ENCODE data around the gene BRCA1. TPM values are rescaled to one million over a fixed set of nuclear protein-coding genes. Genes with fewer than 3 reads are reported as not detected.

BRCA1 gene
- total RNA-seq, 4 donors from 2014 or later, result 6.3 to 20.7 (median 9.8) TPM

GRCh38 chr17:43018008-43018853 lies 106.9 kb downstream of the BRCA1 start:
- no peak for TF ChIP-seq CTCF (IDR thresholded peaks at IDR 0.05)
- TF ChIP-seq POLR2A (IDR thresholded peaks at IDR 0.05), result no peak
- H3K27ac ChIP-seq, result peak overlapping the region in 3 of 4 donors; percentile 38 to 92 (median 90)
- no peak for DNase-seq
- H3K36me3 ChIP-seq, result peaks cover 7 to 52% (median 14%) of the 10 kb centered on the region in 3 donors
- no peaks in the 10 kb centered on the region for H3K27me3 ChIP-seq
- intact Hi-C loops (cut with DNase I), result no loop called here
- no peak overlapping the region for H3K4me3 ChIP-seq
- H3K4me1 ChIP-seq, result peaks cover 18 to 80% (median 50%) of the 10 kb centered on the region in 3 donors
- WGBS, 2 donors, result 53 to 63% methylated on average over 12 to 17 of the region's 19 CpGs
- H3K9me3 ChIP-seq, result no peaks in the 10 kb centered on the region

DNA sequence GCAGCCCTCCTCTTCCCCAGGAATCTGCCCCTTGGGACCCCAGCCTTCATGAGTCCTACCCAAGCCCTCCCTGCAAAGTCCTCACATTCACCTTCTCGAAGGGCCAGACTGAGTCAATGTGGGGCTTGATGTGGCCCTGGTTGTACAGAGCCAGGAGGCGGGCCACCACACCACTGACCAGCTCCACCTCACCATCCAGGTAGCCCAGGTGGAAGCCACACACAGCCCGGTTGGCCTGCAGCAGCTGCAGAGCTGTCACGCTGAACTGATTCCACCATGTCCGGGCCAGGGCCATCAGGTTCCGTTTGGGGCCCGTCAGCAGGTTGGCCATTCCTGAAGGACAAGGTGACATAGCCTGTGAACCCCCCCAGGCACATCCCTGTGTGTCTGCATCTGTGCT lies 108.9 kb downstream of the BRCA1 start:
- no peaks in the 10 kb centered on the region for H3K9me3 ChIP-seq
- TF ChIP-seq CTCF (IDR thresholded peaks at IDR 0.05) (no peak), POLR2A (IDR thresholded peaks at IDR 0.05) (no peak)
- no peaks in the 10 kb centered on the region for H3K27me3 ChIP-seq
- no peak overlapping the region for H3K4me3 ChIP-seq
- DNase-seq, result no peak
- peaks cover 7 to 67% (median 19%) of the 10 kb centered on the region in 3 donors for H3K36me3 ChIP-seq
- H3K4me1 ChIP-seq, result peaks cover 18 to 83% (median 45%) of the 10 kb centered on the region in 3 donors
- peak overlapping the region in 3 of 4 donors; percentile 41 to 86 (median 73) for H3K27ac ChIP-seq
- intact Hi-C loops (cut with DNase I), result no loop called here
- WGBS, 2 donors, result 93% methylated on average over 5 of the region's 7 CpGs; no CpG with 5 or more reads in 1 of the 2 donors

- TF ChIP-seq POLR2A (IDR thresholded peaks at IDR 0.05), result no peak
- no peak for TF ChIP-seq CTCF (IDR thresholded peaks at IDR 0.05)
- peaks cover 7 to 67% (median 19%) of the 10 kb centered on the region in 3 donors for H3K36me3 ChIP-seq
- no peaks in the 10 kb centered on the region for H3K27me3 ChIP-seq
- peaks cover 18 to 82% (median 46%) of the 10 kb centered on the region in 3 donors for H3K4me1 ChIP-seq
- H3K9me3 ChIP-seq, result no peaks in the 10 kb centered on the region
- intact Hi-C loops (cut with DNase I), result no loop called here
- DNase-seq, result no peak
- no peak overlapping the region for H3K4me3 ChIP-seq
- peak overlapping the region; percentile 26 to 86 (median 57) for H3K27ac ChIP-seq
- WGBS, 2 donors, result 65 to 67% methylated on average over 9 of the region's 9 CpGs
Observed at GRCh38 chr17:43015579-43015978, 109.6 kb downstream of the BRCA1 start.

DNA sequence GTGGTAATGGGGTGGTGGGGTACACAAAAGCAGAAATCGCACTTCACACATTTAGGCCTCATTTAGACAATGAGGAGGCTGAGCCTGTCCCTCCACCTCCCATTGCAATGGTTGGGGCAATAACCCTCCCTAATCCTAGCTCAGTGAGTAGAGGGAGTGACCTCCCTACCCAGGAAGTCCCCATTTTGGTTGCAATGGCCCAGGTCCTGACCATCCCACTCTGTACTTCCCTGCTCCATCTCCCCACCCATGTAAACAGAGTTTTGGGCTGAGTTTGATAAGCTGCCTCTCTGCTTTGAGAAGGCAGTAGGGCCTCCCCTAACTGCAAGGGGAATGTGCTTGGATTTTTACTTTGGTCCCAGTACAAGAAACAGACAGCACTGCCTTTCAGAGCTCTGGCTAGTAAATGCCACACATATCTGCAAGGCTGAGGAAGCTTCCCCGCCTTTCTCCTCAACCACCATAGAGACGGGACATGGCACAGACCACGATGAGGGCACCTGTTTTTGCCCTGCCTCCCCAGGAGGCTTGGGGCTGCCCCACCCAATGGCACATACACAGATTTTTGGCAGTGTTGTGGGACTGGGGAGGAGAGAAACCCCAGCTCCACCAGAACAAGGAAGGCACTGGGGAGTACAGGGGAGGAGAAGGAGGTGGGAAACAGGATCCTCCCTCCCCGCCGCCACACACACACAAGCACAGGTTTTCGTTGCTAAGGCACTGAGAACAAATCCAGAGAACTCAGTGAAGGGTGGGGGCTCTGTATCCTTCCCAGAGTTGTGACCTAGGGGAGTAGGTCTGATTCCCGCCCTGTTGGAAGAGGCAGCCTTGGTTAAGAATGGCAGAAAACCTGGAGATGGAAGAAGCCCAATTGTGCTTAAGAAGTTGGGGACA lies 110.3 kb downstream of the BRCA1 start:
- Histone ChIP-seq H3K27me3 (no peaks in the 10 kb centered on the region), H3K36me3 (peaks cover 7 to 67% (median 19%) of the 10 kb centered on the region in 3 donors), H3K9me3 (no peaks in the 10 kb centered on the region), H3K4me1 (peaks cover 12 to 82% (median 40%) of the 10 kb centered on the region in 3 donors), H3K4me3 (no peak overlapping the region), H3K27ac (peak overlapping the region; percentile 26 to 86 (median 57))
- DNase-seq, result no peak
- TF ChIP-seq POLR2A (IDR thresholded peaks at IDR 0.05) (no peak), CTCF (IDR thresholded peaks at IDR 0.05) (no peak)
- intact Hi-C loops (cut with DNase I), result no loop called here
- 60 to 77% methylated on average over 5 to 6 of the region's 8 CpGs for WGBS, 2 donors

Data from esophagus squamous epithelium (tissue), 5 donors.